ENCODE results near the gene PLIN5.
A peak's percentile ranks its signal among the peaks of the same experiment; 100 is the strongest.
"Not testable (repeated sequence)": the region's sequence is repeated elsewhere in the genome, so short reads cannot be mapped to it uniquely, and the experiment has no call there.

The PLIN5 gene

GRCh38 chr19:4531562-4532165 is 3.4 kb downstream of the PLIN5 start:
- no peak for DNase-seq (ENCODE audit: low read depth)
- TF ChIP-seq, protein P1, sequence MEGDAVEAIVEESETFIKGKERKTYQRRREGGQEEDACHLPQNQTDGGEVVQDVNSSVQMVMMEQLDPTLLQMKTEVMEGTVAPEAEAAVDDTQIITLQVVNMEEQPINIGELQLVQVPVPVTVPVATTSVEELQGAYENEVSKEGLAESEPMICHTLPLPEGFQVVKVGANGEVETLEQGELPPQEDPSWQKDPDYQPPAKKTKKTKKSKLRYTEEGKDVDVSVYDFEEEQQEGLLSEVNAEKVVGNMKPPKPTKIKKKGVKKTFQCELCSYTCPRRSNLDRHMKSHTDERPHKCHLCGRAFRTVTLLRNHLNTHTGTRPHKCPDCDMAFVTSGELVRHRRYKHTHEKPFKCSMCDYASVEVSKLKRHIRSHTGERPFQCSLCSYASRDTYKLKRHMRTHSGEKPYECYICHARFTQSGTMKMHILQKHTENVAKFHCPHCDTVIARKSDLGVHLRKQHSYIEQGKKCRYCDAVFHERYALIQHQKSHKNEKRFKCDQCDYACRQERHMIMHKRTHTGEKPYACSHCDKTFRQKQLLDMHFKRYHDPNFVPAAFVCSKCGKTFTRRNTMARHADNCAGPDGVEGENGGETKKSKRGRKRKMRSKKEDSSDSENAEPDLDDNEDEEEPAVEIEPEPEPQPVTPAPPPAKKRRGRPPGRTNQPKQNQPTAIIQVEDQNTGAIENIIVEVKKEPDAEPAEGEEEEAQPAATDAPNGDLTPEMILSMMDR (conservative IDR thresholded peaks at IDR 0.05; ENCODE audit: low read depth, low read length) = no peak
- H3K4me3 ChIP-seq (ENCODE audit: low read length) = no peak overlapping the region

DNA sequence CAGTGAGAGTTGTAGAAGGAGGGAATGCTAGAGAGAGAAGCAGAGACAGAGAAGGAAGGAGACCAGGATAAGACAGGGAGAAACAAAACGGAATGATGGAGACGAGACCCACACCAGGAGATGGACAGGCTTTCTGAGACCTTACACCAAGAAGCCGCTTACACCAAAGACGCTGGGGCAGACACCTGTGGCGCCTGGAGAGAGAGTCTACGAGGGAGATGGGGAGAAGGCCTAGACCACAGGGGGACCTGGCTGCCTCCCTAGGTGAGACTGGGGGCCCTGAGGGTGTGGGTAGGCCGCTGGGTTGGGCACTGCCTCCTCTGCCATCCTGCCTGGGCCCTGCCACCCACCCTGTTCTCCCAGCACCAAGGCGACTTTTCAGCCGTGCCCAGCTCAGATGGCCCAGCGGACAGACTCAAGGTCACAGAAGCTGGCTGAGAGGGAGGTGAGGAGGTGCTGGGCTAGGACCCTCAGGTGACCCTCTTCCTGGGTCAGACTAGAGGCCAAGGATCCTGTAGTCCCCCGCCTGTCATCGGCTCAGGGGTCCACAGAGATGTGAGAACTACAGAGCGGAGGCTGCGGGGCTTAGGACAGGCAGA is 5.0 kb downstream of the PLIN5 start:
- TF ChIP-seq, protein P1 (conservative IDR thresholded peaks at IDR 0.05; ENCODE audit: low read depth, low read length) = no peak
- H3K4me3 ChIP-seq (ENCODE audit: low read length) = no peak overlapping the region
- no peak for DNase-seq (ENCODE audit: low read depth)

- TF ChIP-seq, protein P1 (conservative IDR thresholded peaks at IDR 0.05; ENCODE audit: low read depth, low read length) = no peak
- H3K4me3 ChIP-seq (ENCODE audit: low read length) = no peak overlapping the region
Observed at GRCh38 chr19:4528843-4529242, 6.2 kb downstream of the PLIN5 start.

GRCh38 chr19:4527377-4527776 is 7.6 kb downstream of the PLIN5 start:
- not testable (repeated sequence) for DNase-seq (ENCODE audit: low read depth); H3K4me3 ChIP-seq (ENCODE audit: low read length)

More at GRCh38 chr19:4528843-4529242, 6.2 kb downstream of the PLIN5 start:
- no peak for DNase-seq (ENCODE audit: low read depth)

DNA sequence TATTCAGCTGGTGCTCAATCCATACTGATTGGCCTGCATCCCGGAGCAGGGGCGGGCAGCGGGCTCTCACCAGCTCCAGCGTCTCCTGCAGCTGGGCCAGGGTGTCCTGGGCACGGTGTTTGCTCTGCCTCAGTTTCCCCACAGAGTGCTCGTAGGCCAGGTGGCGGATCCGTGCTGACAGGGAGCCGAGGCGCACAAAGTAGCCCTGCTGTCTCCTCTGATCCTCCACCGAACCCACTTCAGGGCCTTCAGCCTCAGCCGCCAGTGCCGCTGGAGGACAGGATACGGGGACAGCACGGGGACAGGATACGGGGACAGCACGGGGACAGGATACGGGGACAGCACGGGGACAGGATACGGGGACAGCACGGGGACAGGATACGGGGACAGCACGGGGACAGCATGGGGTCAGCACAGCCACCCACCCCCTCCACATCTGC is 9.4 kb downstream of the PLIN5 start:
- TF ChIP-seq, protein P1 (conservative IDR thresholded peaks at IDR 0.05; ENCODE audit: low read depth, low read length) = no peak
- H3K4me3 ChIP-seq (ENCODE audit: low read length) = no peak overlapping the region

DNA sequence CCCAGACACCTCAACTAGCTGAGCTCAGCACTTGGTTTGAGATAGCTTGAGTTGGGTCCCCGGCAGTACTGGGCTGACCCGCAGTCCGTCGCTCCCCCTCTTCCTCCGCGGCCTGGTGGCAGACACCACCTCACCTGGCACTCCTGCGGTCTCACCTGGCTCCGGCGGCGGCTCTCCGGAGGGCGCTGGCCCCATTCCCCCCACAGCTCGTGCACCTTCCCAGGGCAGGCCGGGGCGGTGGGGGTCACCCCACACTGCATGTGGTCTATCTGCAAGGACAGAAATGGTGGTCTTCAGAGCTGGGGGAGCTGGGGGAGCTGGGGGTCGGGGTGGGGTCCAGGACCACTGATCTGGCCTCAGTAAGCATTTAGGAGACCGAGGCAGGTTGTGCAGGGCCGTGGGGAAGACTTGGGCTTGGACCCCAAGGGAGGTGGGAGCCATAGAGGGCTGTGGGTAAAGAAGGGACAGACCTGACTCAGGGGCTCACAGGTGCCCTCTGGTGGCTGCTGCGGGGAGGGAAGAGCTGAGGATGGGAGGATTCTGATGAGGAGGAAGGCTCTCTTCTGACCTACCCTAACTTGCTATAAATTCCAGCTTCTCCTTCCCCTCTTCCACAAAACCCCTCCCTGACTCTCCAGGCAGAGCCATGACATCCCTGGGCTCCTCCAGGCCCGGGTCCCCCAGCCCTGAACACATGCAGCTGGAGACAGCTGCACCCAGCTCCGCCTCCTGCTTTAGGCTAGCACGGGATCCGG is 10.0 kb downstream of the PLIN5 start:
- TF ChIP-seq, protein P1 (conservative IDR thresholded peaks at IDR 0.05; ENCODE audit: low read depth, low read length) = peak; percentile 90
- H3K4me3 ChIP-seq (ENCODE audit: low read length) = no peak overlapping the region
- DNase-seq (ENCODE audit: low read depth) = no peak

More for the DNA sequence above, 9.4 kb downstream of the PLIN5 start:
- no peak for DNase-seq (ENCODE audit: low read depth)

DNA sequence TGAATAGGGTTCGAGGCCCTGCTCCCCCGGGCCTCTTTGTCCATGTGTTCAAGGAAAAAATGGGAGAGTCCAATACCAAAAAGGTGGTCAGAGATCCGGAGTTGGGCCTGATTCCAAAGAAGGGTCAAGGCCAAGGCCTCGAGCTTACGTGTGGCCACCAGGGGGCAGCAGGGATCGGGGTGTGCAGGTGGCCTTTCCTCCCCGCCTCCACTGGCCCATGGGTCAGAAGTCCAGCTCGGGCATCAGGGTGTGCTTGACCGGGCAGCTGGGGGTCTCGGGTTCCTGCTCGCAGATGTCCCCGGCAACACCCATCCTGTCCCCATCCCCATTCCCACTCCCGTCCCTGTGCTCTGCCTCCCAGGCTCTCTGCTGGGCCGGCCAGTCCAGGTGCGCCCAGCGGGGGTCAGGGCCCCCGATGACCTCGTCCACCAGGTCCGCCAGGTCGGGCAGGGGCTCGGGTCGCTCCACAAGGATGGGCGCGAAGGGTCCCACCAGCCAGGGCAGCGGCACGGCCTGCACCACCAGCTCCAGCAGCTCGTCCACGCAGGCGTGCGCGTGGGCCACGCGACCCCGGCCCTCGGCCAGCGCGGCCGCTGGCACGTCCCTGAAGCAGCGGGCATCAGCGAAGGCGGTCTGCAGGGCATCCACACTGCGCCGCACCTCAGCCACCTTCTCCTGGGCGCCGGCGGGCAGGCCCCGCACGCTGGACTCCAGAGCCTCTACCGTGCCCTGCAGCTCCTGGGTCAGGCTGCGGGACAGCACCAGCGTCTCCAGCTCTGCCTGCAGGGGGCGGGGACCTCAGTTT is 11.5 kb downstream of the PLIN5 start:
- no peak overlapping the region for H3K4me3 ChIP-seq (ENCODE audit: low read length)
- no peak for DNase-seq (ENCODE audit: low read depth)
- TF ChIP-seq, protein P1 (conservative IDR thresholded peaks at IDR 0.05; ENCODE audit: low read depth, low read length) = peak; percentile 89

All from retinal pigment epithelial cell (primary cell).